HG02943 (cell line): ENCODE data around the gene RDX.

ENCODE experiments used
- ATAC-seq: cut with Tn5 transposase; IDR thresholded peaks from one replicate; pipeline ENCODE4 v1.9.1; 2021; ENCODE audit warnings: mild to moderate bottlenecking, low read depth, moderate library complexity; ENCODE audit not compliant: unreplicated experiment

RDX gene

GRCh38 chr11:110176366-110177085 is 119.9 kb downstream of the RDX start:
- ATAC-seq = no peak

DNA sequence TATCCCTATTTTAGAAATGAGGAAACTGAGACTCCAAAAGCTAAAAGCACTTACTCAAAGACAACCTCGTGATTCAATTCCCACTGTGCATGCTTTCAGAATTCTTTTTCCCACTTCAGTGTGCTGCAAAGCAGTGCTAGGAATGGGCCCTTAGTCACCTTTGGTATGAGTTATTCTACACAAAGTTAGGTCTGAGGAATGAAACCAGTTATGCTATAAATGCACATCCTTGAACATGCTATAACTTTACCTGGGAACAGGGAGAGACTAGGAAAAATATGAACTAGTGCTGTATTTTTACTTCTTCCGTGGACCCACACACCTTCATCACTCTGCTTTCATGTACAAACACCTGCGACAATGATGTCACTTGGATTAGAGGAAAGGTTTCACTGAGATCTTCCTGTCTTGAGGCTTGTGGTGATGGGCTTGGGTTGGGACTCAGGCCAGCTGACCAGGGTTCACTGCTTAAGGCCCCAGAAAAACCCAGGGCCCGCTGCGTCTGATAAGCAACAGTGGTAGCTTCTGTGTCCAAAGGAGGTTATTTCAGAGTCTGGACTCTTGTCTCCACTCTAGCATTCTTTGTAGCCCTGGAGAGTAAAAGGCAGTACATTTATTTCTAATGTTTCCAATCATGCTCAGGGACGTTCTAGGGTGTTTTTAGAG is 121.6 kb downstream of the RDX start:
- ATAC-seq = no peak

- no peak for ATAC-seq
Observed at GRCh38 chr11:110173811-110174644, 122.4 kb downstream of the RDX start.

DNA sequence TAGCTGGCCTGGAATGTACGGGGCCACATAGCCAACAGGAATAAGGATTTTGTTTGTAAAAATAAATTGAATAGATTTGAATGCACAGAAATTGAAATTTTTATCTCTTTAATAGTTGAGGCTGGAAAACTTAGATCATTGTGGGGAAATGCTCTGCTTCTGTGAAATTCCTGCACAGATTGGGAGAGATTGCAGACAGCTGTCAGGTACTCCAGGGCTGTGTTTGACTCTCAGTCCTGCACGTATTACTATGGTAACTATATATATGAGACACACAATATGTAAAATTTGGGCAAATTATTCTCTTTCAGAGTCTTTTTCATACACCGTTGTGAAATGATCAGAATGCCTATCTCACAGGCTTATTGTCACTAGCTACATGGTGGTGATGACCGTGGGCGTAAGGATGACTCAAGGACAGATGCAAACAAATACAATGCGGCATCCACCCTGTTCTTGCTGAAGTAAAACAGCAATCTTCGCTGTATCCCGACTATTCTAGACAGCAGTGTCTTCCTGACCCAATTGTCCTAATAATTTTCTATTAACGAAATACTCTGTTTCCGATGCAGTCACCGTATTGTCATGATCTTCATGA is 123.8 kb downstream of the RDX start:
- no peak for ATAC-seq

- ATAC-seq = no peak
Observed at GRCh38 chr11:110169738-110170137, 126.7 kb downstream of the RDX start.

GRCh38 chr11:110168033-110168803 is 128.2 kb downstream of the RDX start:
- no peak for ATAC-seq

DNA sequence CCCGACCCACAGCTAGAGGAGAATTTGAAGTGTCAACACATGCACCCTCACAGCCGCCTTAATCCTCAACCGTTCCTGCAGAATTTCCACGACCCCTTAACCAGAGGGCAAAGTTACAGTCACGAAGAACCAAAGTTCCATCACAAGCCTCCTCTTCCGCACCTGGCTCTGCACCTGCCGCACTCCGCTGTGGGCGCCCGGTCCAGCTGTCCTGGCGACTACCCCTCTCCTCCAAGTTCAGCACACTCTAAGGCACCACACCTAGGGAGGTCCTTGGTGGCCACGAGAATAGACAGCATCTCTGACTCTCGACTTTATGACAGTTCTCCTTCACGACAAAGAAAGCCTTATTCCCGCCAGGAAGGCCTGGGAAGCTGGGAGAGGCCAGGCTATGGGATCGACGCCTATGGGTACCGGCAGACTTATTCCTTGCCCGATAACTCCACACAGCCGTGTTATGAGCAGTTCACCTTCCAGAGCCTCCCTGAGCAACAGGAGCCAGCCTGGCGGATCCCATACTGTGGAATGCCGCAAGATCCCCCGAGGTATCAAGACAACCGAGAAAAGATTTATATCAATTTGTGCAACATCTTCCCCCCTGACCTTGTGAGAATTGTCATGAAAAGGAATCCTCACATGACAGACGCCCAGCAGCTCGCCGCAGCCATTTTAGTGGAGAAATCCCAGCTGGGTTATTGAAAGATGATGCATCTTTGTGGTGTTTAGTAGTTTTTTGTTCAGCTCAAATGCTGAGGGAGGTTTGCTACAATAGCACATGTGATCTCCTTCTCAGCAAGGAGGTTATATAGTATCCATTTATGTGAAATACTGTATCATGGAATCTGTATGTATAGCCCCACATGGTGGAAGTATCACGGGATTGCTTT is 131.1 kb downstream of the RDX start:
- ATAC-seq = no peak

- ATAC-seq = no peak
Observed at GRCh38 chr11:110162216-110162615, 134.2 kb downstream of the RDX start.

DNA sequence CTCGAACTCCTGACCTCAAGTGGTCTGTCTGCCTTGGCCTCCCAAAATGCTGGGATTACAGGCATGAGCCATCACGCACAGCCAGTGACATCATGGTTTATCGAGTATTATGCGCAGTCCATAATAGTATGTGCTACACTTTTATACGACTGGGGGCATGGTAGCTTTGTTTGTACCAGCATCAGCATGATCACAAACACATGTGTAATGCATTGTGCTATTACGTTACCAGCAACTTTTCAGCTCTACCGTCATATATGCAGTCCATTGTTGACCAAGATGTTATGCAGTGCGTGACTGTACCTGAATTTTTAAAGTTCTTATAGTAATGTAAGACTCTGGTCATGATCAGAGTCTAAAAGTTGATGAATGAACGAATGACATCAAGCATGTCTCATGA is 135.4 kb downstream of the RDX start:
- no peak for ATAC-seq

DNA sequence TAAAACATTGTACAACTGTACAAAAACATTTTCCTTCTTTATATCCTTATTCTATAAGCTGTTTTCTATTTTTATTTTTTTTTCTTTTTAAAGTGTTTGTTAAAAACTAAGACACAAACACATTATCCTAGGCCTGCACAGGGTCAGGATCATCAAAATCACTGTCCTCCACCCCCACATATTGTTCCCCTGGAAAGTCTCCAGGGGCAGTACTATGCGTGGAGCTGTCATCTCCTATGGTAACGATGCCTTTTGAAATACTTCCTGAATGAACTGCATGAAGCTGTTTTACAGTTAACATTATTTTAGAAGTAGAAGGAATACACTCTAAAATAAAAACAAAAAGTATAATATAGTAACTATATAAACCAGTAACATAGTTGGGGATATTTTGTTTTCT is 136.0 kb downstream of the RDX start:
- ATAC-seq = no peak

GRCh38 chr11:110160016-110160415 is 136.4 kb downstream of the RDX start:
- ATAC-seq = no peak

DNA sequence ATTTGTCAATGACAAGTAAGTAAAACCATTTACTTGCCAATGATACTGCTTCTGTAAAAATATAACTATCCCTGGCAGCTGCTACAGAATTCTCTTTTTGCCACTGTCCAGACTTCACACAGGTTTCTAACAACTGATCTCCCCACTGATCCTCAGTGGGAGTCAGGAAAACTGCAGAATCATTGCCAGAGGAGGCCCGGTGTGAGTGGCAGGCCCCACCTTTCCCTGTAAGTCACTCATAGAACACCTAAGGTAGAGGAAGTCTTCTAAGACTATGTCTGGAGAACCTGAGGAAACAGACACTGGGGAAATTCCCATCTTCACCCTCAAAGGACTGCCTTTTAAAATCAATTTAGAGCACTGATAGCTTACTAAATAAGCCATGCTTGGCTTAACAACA is 136.9 kb downstream of the RDX start:
- ATAC-seq = no peak

GRCh38 chr11:110158317-110159200 is 137.9 kb downstream of the RDX start:
- no peak for ATAC-seq

DNA sequence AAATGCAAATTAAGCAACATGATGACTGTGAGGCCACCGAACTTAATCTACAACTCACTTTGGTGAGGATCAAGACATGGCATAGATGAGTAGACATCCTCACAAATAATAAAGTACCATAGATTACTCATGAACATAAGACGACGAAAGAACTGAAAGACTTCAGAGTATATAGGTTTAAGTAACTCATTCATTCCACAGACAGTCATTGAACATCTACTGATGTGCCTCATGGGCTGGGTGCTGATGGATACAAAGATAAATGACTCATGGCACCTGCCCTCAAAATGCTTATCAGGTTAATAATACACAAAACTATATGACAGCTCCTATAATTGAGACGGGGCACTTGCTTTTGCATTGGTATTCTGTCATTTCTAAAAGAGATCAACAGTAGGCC is 139.9 kb downstream of the RDX start:
- ATAC-seq = no peak

- no peak for ATAC-seq
Observed at GRCh38 chr11:110153474-110153873, 142.9 kb downstream of the RDX start.

DNA sequence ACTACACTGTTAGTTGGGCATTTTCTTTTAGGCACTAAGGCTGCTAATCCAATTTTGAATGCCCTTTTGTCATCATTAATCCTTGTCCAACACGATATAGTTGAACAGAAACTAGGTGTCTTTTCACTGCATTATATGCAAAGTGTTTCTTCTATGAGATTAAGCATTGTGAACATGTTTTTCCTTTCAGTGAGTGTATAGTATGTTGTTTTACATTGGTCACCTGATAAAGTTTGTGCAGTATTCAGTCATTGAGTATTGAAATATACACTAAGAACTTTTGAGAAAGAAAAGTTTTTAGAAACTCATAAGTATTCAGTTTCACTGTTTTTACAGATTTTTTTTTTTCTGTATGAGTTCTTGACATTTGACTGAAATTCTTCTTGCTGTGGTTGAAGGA is 144.2 kb downstream of the RDX start:
- ATAC-seq = no peak

GRCh38 chr11:110148775-110149744 is 147.4 kb downstream of the RDX start:
- no peak for ATAC-seq
